CD14-positive monocyte (primary cell): ENCODE data around the gene KIAA0930. TPM values are rescaled to one million over a fixed set of nuclear protein-coding genes. Genes with fewer than 3 reads are reported as not detected.

Source experiments
- DNase-seq, 3 donors: peaks; one replicate each; pipeline ENCODE4 v3.0.0-alpha.2; 2011 to 2022
- H2AFZ ChIP-seq: 2 replicates; pipeline ENCODE4 v1.6.0; 2012; ENCODE audit warnings: mild to moderate bottlenecking, low read depth, low read length, inconsistent platforms; ENCODE audit not compliant: insufficient read depth, poor library complexity, severe bottlenecking
- H3K27ac ChIP-seq, 2 donors: 1 replicate in 1 of 2; 2 replicates in 1 of 2; pipeline ENCODE4 v1.5.1; 2012 to 2013; ENCODE audit warnings: low read length in 2 of 2, control low read depth in 1 of 2, inconsistent platforms in 1 of 2, low read depth in 1 of 2, mild to moderate bottlenecking in 1 of 2
- H3K27me3 ChIP-seq, 2 donors: one replicate each; pipeline versions ENCODE4 v1.6.0 to v1.6.1; 2011 to 2013; ENCODE audit warnings: low read length in 2 of 2; ENCODE audit not compliant: control insufficient read depth in 2 of 2, insufficient read depth in 2 of 2
- H3K36me3 ChIP-seq, 2 donors: replicated peaks in 1 of 2; 1 replicate in 1 of 2; 2 replicates in 1 of 2; pipeline versions ENCODE4 v1.5.1 to v1.6.1; 2012 to 2013; ENCODE audit warnings: low read length in 2 of 2, control low read depth in 1 of 2, inconsistent platforms in 1 of 2, mild to moderate bottlenecking in 1 of 2; ENCODE audit not compliant: insufficient read depth in 2 of 2, control insufficient read depth in 1 of 2
- H3K4me1 ChIP-seq, 2 donors: 1 replicate in 1 of 2; 2 replicates in 1 of 2; pipeline versions ENCODE4 v1.5.1 to v1.6.1; 2012 to 2013; ENCODE audit warnings: low read length in 2 of 2, control low read depth in 1 of 2, inconsistent platforms in 1 of 2, mild to moderate bottlenecking in 1 of 2, moderate library complexity in 1 of 2; ENCODE audit not compliant: insufficient read depth in 2 of 2, control insufficient read depth in 1 of 2
- H3K4me2 ChIP-seq: replicated peaks from 2 replicates; pipeline ENCODE3; 2012; ENCODE audit warnings: low read length, moderate library complexity, mild to moderate bottlenecking; ENCODE audit not compliant: poor library complexity, severe bottlenecking; ENCODE audit errors: extremely low read depth
- H3K4me3 ChIP-seq, 3 experiments: fragments of 200-600 bp in 1 of 3; sonication (generic) in 1 of 3; replicated peaks in 1 of 3; 1 replicate in 2 of 3; 2 replicates in 1 of 3; pipeline ENCODE4 v1.5.1; 2011 to 2013; ENCODE audit warnings: low read length in 3 of 3, mild to moderate bottlenecking in 3 of 3, control low read depth in 2 of 3, low read depth in 2 of 3, inconsistent platforms in 1 of 3, moderate library complexity in 1 of 3
- H3K79me2 ChIP-seq: 2 replicates; pipeline ENCODE4 v1.6.0; 2012; ENCODE audit warnings: mild to moderate bottlenecking, control low read depth, inconsistent platforms, low read length, moderate library complexity; ENCODE audit not compliant: insufficient read depth
- H3K9ac ChIP-seq: 2 replicates; pipeline ENCODE4 v1.6.0; 2017; ENCODE audit warnings: low read length, mild to moderate bottlenecking; ENCODE audit not compliant: insufficient read depth, poor library complexity, severe bottlenecking
- H3K9me3 ChIP-seq, 2 donors: replicated peaks in 1 of 2; 1 replicate in 1 of 2; 2 replicates in 1 of 2; pipeline versions ENCODE4 v1.5.1 to v1.6.1; 2012 to 2013; ENCODE audit warnings: low read length in 2 of 2, control low read depth in 1 of 2; ENCODE audit not compliant: control insufficient read depth in 1 of 2, insufficient read depth in 1 of 2
- H4K20me1 ChIP-seq: 2 replicates; pipeline ENCODE4 v1.6.0; 2012; ENCODE audit warnings: mild to moderate bottlenecking, low read length, control low read depth, moderate library complexity; ENCODE audit not compliant: insufficient read depth
- H3K27ac Mint-ChIP-seq, 7 donors: one replicate each; pipeline ENCODE4 v1.8.0; 2020; ENCODE audit warnings: mild to moderate bottlenecking in 7 of 7, mixed read lengths in 7 of 7, moderate library complexity in 6 of 7, inconsistent platforms in 2 of 7
- H3K27me3 Mint-ChIP-seq, 3 donors: one replicate each; pipeline ENCODE4 v1.8.0; 2021 to 2022; ENCODE audit warnings: low read depth in 3 of 3, mild to moderate bottlenecking in 3 of 3, mixed read lengths in 3 of 3, moderate library complexity in 3 of 3, inconsistent platforms in 1 of 3
- H3K36me3 Mint-ChIP-seq, 2 donors: one replicate each; pipeline ENCODE4 v1.8.0; 2020; ENCODE audit warnings: mixed read lengths in 2 of 2, inconsistent platforms in 1 of 2, mild to moderate bottlenecking in 1 of 2
- H3K4me1 Mint-ChIP-seq: one replicate; pipeline ENCODE4 v1.8.0; 2020; ENCODE audit warnings: mild to moderate bottlenecking, mixed read lengths
- H3K4me3 Mint-ChIP-seq, 2 donors: one replicate each; pipeline ENCODE4 v1.8.0; 2020; ENCODE audit warnings: mild to moderate bottlenecking in 2 of 2, mixed read lengths in 2 of 2, moderate library complexity in 1 of 2
- H3K9me3 Mint-ChIP-seq, 7 donors: one replicate each; pipeline ENCODE4 v1.8.0; 2020 to 2022; ENCODE audit warnings: mixed read lengths in 7 of 7, mild to moderate bottlenecking in 6 of 7, moderate library complexity in 6 of 7, inconsistent platforms in 2 of 7
- WGBS: methylation state at CpG from one replicate; pipeline ENCODE4 v1.1.5; 2013; ENCODE audit warnings: missing lambda C conversion rate; ENCODE audit not compliant: insufficient coverage; 5-methylcytosine and 5-hydroxymethylcytosine counted together
- intact Hi-C, 2 donors: fragments of 100-400 bp; cut with micrococcal nuclease; formaldehyde crosslinking; loops; one replicate each; pipeline versions ENCODE4 v1.15.0 to v1.15.1; 2023
- polyA plus RNA-seq, 3 donors: library from polyadenylated mRNA; depleted of rRNA in 1 of 3; unstranded in 2 of 3; stranded (reverse) in 1 of 3; fragments of 300-500 nt in 2 of 3; fragments of >200 nt in 1 of 3; fragmentation: Illumina TruSeq in 2 of 3; gene quantifications; 1 replicate in 2 of 3; 2 replicates in 1 of 3; pipeline ENCODE4 v1.2.3, GENCODE V29; 2012 to 2021
- TF ChIP-seq, protein P1 (sequence below): fragments of 200-600 bp; IDR thresholded peaks from one replicate; pipeline ENCODE4 v1.8.0; 2022; ENCODE audit warnings: antibody characterized with exemption, mild to moderate bottlenecking

Gene KIAA0930
- polyA plus RNA-seq, 3 donors, result 14.0 to 89.1 (median 15.6) TPM

DNA sequence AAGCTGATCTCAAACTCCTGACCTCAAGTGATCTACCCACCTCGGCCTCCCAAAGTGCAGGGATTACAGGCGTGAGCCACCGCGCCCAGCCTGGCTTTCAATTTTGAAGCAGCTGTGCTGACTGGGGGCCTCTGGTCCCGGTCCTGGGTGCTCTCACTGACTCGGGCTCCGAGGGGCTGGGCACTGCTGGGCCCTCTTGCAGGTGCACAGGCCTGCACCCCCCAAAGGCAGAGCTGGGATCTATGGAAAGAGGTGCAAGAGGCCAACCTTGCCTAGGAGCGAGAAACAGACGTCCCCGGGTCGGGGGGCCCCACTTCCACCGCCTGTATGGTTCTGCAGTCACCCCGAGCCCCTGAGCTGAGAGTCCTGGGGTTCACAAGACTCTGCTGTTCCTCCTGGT lies 33.2 kb downstream of the KIAA0930 start:
- Histone ChIP-seq H3K4me1 (peaks cover 10 to 11% of the 10 kb centered on the region in 2 donors), H3K4me2 (no peak overlapping the region), H3K9ac (no peak overlapping the region), H3K27ac (peak overlapping the region in 1 of 2 donors; percentile 98), H3K4me3 (no peak overlapping the region), H3K79me2 (peaks cover 99% of the 10 kb centered on the region), H3K36me3 (peaks cover 81 to 93% of the 10 kb centered on the region in 2 donors), H4K20me1 (peaks cover 100% of the 10 kb centered on the region), H3K9me3 (no peaks in the 10 kb centered on the region), H3K27me3 (no peaks in the 10 kb centered on the region), H2AFZ (no peak overlapping the region)
- Mint-ChIP-seq H3K27me3 (peaks cover 0 to 2% (median 0%) of the 10 kb centered on the region in 3 donors), H3K27ac (peak overlapping the region in 1 of 7 donors; percentile 64), H3K4me1 (peaks cover 13% of the 10 kb centered on the region), H3K36me3 (peaks cover 63 to 87% of the 10 kb centered on the region in 2 donors), H3K4me3 (no peak overlapping the region), H3K9me3 (peaks cover 0 to 2% (median 0%) of the 10 kb centered on the region in 7 donors)
- DNase-seq, result no peak
- intact Hi-C loops, result loop anchor here (5.0 kb wide), 2 partner anchors 35 kb away; partner anchors contain the start of gene KIAA0930 (in 1 of the 2)
- TF ChIP-seq, protein P1, sequence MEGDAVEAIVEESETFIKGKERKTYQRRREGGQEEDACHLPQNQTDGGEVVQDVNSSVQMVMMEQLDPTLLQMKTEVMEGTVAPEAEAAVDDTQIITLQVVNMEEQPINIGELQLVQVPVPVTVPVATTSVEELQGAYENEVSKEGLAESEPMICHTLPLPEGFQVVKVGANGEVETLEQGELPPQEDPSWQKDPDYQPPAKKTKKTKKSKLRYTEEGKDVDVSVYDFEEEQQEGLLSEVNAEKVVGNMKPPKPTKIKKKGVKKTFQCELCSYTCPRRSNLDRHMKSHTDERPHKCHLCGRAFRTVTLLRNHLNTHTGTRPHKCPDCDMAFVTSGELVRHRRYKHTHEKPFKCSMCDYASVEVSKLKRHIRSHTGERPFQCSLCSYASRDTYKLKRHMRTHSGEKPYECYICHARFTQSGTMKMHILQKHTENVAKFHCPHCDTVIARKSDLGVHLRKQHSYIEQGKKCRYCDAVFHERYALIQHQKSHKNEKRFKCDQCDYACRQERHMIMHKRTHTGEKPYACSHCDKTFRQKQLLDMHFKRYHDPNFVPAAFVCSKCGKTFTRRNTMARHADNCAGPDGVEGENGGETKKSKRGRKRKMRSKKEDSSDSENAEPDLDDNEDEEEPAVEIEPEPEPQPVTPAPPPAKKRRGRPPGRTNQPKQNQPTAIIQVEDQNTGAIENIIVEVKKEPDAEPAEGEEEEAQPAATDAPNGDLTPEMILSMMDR, result no peak
- WGBS, result 93% methylated on average over 13 of the region's 13 CpGs

DNA sequence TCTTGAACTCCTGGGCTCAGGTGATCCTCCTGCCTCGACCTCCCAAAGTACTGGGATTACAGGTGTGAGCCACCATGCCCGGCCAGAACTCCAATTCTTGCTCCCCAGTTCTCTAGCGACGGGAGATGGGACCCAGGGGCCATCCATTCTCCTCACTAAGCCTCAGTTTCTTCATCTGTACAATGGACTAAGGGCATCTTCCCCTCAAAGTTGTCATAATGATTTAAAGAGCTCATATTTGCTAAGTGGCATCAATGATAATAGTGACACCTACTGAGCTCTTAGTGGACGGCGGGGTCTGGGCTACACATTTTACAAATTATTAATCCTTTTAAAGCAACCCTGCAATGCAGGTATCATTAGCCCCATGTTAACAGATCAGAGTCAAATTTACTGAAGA lies 34.5 kb downstream of the KIAA0930 start:
- peaks cover 0 to 2% (median 0%) of the 10 kb centered on the region in 7 donors for H3K9me3 Mint-ChIP-seq
- Histone ChIP-seq H3K79me2 (peaks cover 98% of the 10 kb centered on the region), H4K20me1 (peaks cover 100% of the 10 kb centered on the region), H3K27ac (no peak overlapping the region), H3K4me2 (no peak overlapping the region), H3K4me1 (no peaks in the 10 kb centered on the region), H2AFZ (no peak overlapping the region), H3K36me3 (peaks cover 88 to 98% of the 10 kb centered on the region in 2 donors), H3K4me3 (no peak overlapping the region), H3K9ac (no peak overlapping the region), H3K9me3 (no peaks in the 10 kb centered on the region), H3K27me3 (no peaks in the 10 kb centered on the region)
- no peak for DNase-seq
- H3K27ac Mint-ChIP-seq, result peak overlapping the region in 2 of 7 donors; percentile 11 to 63
- WGBS, result 86% methylated on average over 1 of the region's 6 CpGs
- intact Hi-C loops, result loop anchor here (5.0 kb wide), 2 partner anchors 34 to 36 kb away; partner anchors contain the start of gene KIAA0930 (in 1 of the 2)
- no peak overlapping the region for H3K4me3 Mint-ChIP-seq
- peaks cover 3% of the 10 kb centered on the region for H3K4me1 Mint-ChIP-seq
- peaks cover 66 to 92% of the 10 kb centered on the region in 2 donors for H3K36me3 Mint-ChIP-seq
- H3K27me3 Mint-ChIP-seq, result peaks cover 0 to 2% (median 0%) of the 10 kb centered on the region in 3 donors
- TF ChIP-seq, protein P1, result no peak
